NCI-H1092 (cell line): ENCODE data around the gene SLC25A22.

Experiments
- DNase-seq: peaks from one replicate; lab custom pipeline; 2025; lab: John Stamatoyannopoulos, UW

The SLC25A22 gene

GRCh38 chr11:798093-798713 is at the start of gene SLC25A22:
TSS of gene SLC25A22 (minus strand) at chr11:798281. CDS start at chr11:795006, 3,275 bp downstream.
- peak; percentile 77 for DNase-seq

GRCh38 chr11:847876-848275 is 49.8 kb upstream of the SLC25A22 start:
- DNase-seq = no peak

- no peak for DNase-seq
Measured at GRCh38 chr11:846496-847098, 48.5 kb upstream of the SLC25A22 start.

GRCh38 chr11:845872-846495 is 47.9 kb upstream of the SLC25A22 start:
- DNase-seq = no peak

- DNase-seq = no peak
Measured at GRCh38 chr11:844693-845644, 46.9 kb upstream of the SLC25A22 start.

- no peak for DNase-seq
Measured at GRCh38 chr11:843818-844692, 46.0 kb upstream of the SLC25A22 start.

- DNase-seq = no peak
Measured at GRCh38 chr11:843086-843734, 45.1 kb upstream of the SLC25A22 start.

GRCh38 chr11:842370-843002 is 44.4 kb upstream of the SLC25A22 start, which contains the start of the genes POLR2L and TSPAN4:
TSS of gene POLR2L (minus strand) at chr11:842529. CDS start at chr11:842508, 21 bp downstream.
TSS of gene TSPAN4 (plus strand) at chr11:842852. CDS start at chr11:850305, 7,453 bp downstream.
- DNase-seq = peak; percentile 82

GRCh38 chr11:841981-842369 is 43.9 kb upstream of the SLC25A22 start:
- no peak for DNase-seq

- no peak for DNase-seq
Measured at GRCh38 chr11:839875-840617, 42.0 kb upstream of the SLC25A22 start.

- no peak for DNase-seq
Measured at GRCh38 chr11:839280-839623, 41.2 kb upstream of the SLC25A22 start.

- no peak for DNase-seq
Measured at GRCh38 chr11:838441-839279, 40.6 kb upstream of the SLC25A22 start.

GRCh38 chr11:837990-838307 is 39.9 kb upstream of the SLC25A22 start:
- DNase-seq = no peak

GRCh38 chr11:837189-837989 is 39.3 kb upstream of the SLC25A22 start:
- no peak for DNase-seq

- no peak for DNase-seq
Measured at GRCh38 chr11:836700-837099, 38.6 kb upstream of the SLC25A22 start.

GRCh38 chr11:836274-836673 is 38.2 kb upstream of the SLC25A22 start:
- DNase-seq = no peak

GRCh38 chr11:834371-835316 is 36.6 kb upstream of the SLC25A22 start:
- DNase-seq = no peak
